ENCODE results near the gene KRTAP5-8. TPM values are rescaled to one million over a fixed set of nuclear protein-coding genes. Genes with fewer than 3 reads are reported as not detected.
"Not testable (repeated sequence)": the region's sequence is repeated elsewhere in the genome, so short reads cannot be mapped to it uniquely, and the experiment has no call there.

The KRTAP5-8 gene
- total and polyA plus RNA-seq, 4 donors: not detected

DNA sequence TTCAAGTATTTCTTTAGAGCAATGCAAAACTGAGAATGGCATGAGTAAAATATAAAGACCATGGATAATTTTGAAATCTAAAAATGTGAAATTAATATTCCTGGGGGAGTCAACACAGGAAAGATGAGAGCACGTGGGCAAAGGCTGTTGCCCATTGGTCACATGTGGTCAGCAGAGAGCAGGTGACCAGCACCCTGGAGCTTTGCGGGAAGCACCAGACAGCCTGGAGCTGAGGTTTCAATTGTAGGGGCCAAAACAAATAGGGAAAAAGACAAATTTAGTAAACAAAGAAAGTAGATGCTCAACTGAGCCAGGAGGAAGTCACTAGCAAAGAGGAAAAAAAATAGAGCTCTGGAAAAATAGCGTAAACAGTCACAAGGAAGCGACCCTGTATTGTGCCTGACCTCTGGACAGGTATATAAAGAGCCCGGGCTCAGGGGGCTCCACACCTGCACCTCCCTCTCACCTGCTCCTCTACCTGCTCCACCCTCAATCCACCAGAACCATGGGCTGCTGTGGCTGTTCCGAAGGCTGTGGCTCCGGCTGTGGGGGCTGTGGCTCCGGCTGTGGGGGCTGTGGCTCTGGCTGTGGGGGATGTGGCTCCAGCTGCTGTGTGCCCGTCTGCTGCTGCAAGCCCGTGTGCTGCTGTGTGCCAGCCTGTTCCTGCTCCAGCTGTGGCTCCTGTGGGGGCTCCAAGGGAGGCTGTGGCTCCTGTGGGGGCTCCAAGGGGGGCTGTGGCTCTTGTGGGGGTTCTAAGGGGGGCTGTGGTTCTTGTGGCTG is 10.8 kb upstream of the KRTAP5-8 start, which contains the start of gene KRTAP5-7:
KRTAP5-7 (plus strand) TSS at position 472 of the 780 bp plus-strand sequence; CDS start at position 506, 34 bp downstream.
- not testable (repeated sequence) for H3K27me3 ChIP-seq (ENCODE audit: control insufficient read depth in 4 of 4, insufficient read depth in 4 of 4, low read length in 3 of 4); H3K36me3 ChIP-seq (ENCODE audit: control insufficient read depth in 4 of 4, insufficient read depth in 3 of 4, low read depth in 1 of 4, low read length in 3 of 4); H3K4me3 ChIP-seq (ENCODE audit: low read depth in 1 of 3, low read length in 3 of 3); DNase-seq (ENCODE audit: low spot score); H3K9me3 ChIP-seq (ENCODE audit: control insufficient read depth in 4 of 4, low read length in 3 of 4); H3K9ac ChIP-seq (ENCODE audit: low read depth in 1 of 2, low read length in 2 of 2)
- peaks cover 14 to 16% (median 15%) of the 10 kb centered on the region in 4 donors for H3K4me1 ChIP-seq (ENCODE audit: control insufficient read depth in 4 of 4, insufficient read depth in 4 of 4, low read length in 3 of 4)
- WGBS: 37% methylated on average over 10 of the region's 10 CpGs
- peak within 1 kb of the TSS; percentile 66 to 76 for H3K27ac ChIP-seq (ENCODE audit: low read depth in 1 of 2, low read length in 2 of 2)
- TF ChIP-seq, protein P1, sequence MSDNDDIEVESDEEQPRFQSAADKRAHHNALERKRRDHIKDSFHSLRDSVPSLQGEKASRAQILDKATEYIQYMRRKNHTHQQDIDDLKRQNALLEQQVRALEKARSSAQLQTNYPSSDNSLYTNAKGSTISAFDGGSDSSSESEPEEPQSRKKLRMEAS (IDR thresholded peaks at IDR 0.05): peak; percentile 73
- TF ChIP-seq, protein P2, sequence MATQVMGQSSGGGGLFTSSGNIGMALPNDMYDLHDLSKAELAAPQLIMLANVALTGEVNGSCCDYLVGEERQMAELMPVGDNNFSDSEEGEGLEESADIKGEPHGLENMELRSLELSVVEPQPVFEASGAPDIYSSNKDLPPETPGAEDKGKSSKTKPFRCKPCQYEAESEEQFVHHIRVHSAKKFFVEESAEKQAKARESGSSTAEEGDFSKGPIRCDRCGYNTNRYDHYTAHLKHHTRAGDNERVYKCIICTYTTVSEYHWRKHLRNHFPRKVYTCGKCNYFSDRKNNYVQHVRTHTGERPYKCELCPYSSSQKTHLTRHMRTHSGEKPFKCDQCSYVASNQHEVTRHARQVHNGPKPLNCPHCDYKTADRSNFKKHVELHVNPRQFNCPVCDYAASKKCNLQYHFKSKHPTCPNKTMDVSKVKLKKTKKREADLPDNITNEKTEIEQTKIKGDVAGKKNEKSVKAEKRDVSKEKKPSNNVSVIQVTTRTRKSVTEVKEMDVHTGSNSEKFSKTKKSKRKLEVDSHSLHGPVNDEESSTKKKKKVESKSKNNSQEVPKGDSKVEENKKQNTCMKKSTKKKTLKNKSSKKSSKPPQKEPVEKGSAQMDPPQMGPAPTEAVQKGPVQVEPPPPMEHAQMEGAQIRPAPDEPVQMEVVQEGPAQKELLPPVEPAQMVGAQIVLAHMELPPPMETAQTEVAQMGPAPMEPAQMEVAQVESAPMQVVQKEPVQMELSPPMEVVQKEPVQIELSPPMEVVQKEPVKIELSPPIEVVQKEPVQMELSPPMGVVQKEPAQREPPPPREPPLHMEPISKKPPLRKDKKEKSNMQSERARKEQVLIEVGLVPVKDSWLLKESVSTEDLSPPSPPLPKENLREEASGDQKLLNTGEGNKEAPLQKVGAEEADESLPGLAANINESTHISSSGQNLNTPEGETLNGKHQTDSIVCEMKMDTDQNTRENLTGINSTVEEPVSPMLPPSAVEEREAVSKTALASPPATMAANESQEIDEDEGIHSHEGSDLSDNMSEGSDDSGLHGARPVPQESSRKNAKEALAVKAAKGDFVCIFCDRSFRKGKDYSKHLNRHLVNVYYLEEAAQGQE (IDR thresholded peaks at IDR 0.05): peak; percentile 20
- peak; percentile 24 for TF ChIP-seq FOXA1 (IDR thresholded peaks at IDR 0.05)
- peak in 1 of 2 donors; percentile 53 for TF ChIP-seq HNF4A (conservative IDR thresholded peaks at IDR 0.05)
- TF ChIP-seq EGR1 (IDR thresholded peaks at IDR 0.05; ENCODE audit: low read depth in 2 of 2): peak in 1 of 2 donors; percentile 28
- TF ChIP-seq RXRA (IDR thresholded peaks at IDR 0.05): peak in 1 of 2 donors; percentile 49
- TF ChIP-seq FOXA2 (IDR thresholded peaks at IDR 0.05): peak; percentile 63

DNA sequence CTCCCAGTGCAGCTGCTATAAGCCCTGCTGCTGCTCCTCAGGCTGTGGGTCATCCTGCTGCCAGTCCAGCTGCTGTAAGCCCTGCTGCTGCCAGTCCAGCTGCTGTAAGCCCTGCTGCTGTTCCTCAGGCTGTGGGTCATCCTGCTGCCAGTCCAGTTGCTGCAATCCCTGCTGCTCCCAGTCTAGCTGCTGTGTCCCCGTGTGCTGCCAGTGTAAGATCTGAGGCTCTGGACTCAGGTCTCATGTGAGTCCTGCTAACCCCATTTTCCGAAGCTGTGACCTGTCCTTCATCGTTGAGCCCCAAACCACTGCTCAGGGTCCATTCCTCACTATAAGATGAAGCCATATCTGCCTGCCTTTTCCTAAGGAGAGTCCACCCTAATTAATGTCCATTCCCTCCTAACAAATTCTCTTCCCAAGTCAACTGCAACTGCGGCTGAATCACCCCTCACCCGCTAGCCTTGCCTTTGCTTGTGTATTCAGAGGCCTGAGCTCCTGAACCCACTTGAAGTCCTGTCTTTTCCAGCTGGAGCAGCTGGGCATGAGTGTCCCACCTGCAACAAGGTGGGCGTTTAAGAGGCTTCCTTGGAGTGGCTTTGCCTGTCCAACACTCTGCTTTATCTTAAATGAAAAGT is 10.1 kb upstream of the KRTAP5-8 start:
- H3K36me3 ChIP-seq (ENCODE audit: control insufficient read depth in 4 of 4, insufficient read depth in 3 of 4, low read depth in 1 of 4, low read length in 3 of 4): no peaks in the 10 kb centered on the region
- H3K9ac ChIP-seq (ENCODE audit: low read depth in 1 of 2, low read length in 2 of 2): no peak overlapping the region
- peaks cover 14 to 16% (median 15%) of the 10 kb centered on the region in 4 donors for H3K4me1 ChIP-seq (ENCODE audit: control insufficient read depth in 4 of 4, insufficient read depth in 4 of 4, low read length in 3 of 4)
- peak in 1 of 2 donors; percentile 26 for TF ChIP-seq RXRA (IDR thresholded peaks at IDR 0.05)
- TF ChIP-seq, protein P1 (IDR thresholded peaks at IDR 0.05): no peak
- TF ChIP-seq HNF4A (conservative IDR thresholded peaks at IDR 0.05): peak; percentile 29 to 33
- TF ChIP-seq EGR1 (IDR thresholded peaks at IDR 0.05; ENCODE audit: low read depth in 2 of 2): no peak
- peak in 1 of 2 donors; percentile 17 for TF ChIP-seq RAD21 (IDR thresholded peaks at IDR 0.05)
- no peak overlapping the region for H3K27ac ChIP-seq (ENCODE audit: low read depth in 1 of 2, low read length in 2 of 2)
- no peak overlapping the region for H3K4me3 ChIP-seq (ENCODE audit: low read depth in 1 of 3, low read length in 3 of 3)
- no peaks in the 10 kb centered on the region for H3K27me3 ChIP-seq (ENCODE audit: control insufficient read depth in 4 of 4, insufficient read depth in 4 of 4, low read length in 3 of 4)
- H3K9me3 ChIP-seq (ENCODE audit: control insufficient read depth in 4 of 4, low read length in 3 of 4): no peaks in the 10 kb centered on the region
- 82% methylated on average over 6 of the region's 6 CpGs for WGBS
- no peak for DNase-seq (ENCODE audit: low spot score)

DNA sequence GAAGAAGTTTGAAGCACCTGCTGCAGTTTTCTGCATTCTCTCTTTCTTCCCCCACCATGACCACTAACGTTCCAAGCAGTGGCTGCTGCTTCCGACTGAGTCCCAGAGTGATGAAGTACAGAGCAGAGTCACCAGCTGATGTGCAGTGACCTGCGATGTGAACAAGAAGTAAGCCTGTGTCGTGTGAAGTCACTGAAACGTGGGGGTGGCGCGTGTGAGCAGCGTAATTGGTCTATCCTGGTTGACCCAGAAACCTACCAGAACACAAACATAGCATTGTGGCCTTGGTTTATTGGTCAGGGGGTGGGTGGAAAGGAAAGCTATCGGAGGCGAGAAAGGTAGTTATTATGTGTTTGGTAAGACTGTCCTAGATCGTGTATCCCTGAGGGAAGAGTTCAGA is 7.2 kb upstream of the KRTAP5-8 start:
- H3K27me3 ChIP-seq (ENCODE audit: control insufficient read depth in 4 of 4, insufficient read depth in 4 of 4, low read length in 3 of 4): no peaks in the 10 kb centered on the region
- no peak for DNase-seq (ENCODE audit: low spot score)
- peak overlapping the region; percentile 11 to 60 for H3K27ac ChIP-seq (ENCODE audit: low read depth in 1 of 2, low read length in 2 of 2)
- WGBS: 80% methylated on average over 11 of the region's 11 CpGs
- no peak overlapping the region for H3K9ac ChIP-seq (ENCODE audit: low read depth in 1 of 2, low read length in 2 of 2)
- no peaks in the 10 kb centered on the region for H3K9me3 ChIP-seq (ENCODE audit: control insufficient read depth in 4 of 4, low read length in 3 of 4)
- peaks cover 11 to 21% (median 15%) of the 10 kb centered on the region in 4 donors for H3K4me1 ChIP-seq (ENCODE audit: control insufficient read depth in 4 of 4, insufficient read depth in 4 of 4, low read length in 3 of 4)
- H3K4me3 ChIP-seq (ENCODE audit: low read depth in 1 of 3, low read length in 3 of 3): no peak overlapping the region
- H3K36me3 ChIP-seq (ENCODE audit: control insufficient read depth in 4 of 4, insufficient read depth in 3 of 4, low read depth in 1 of 4, low read length in 3 of 4): no peaks in the 10 kb centered on the region
- peak in 1 of 2 donors; percentile 49 for TF ChIP-seq EGR1 (IDR thresholded peaks at IDR 0.05; ENCODE audit: low read depth in 2 of 2)
- TF ChIP-seq RXRA (IDR thresholded peaks at IDR 0.05): peak; percentile 8 to 76
- no peak for TF ChIP-seq FOXA1 (IDR thresholded peaks at IDR 0.05)
- peak; percentile 85 for TF ChIP-seq SP1 (IDR thresholded peaks at IDR 0.05)
- TF ChIP-seq RAD21 (IDR thresholded peaks at IDR 0.05): peak in 1 of 2 donors; percentile 24
- peak; percentile 12 to 68 for TF ChIP-seq HNF4A (conservative IDR thresholded peaks at IDR 0.05)
- TF ChIP-seq, protein P3, sequence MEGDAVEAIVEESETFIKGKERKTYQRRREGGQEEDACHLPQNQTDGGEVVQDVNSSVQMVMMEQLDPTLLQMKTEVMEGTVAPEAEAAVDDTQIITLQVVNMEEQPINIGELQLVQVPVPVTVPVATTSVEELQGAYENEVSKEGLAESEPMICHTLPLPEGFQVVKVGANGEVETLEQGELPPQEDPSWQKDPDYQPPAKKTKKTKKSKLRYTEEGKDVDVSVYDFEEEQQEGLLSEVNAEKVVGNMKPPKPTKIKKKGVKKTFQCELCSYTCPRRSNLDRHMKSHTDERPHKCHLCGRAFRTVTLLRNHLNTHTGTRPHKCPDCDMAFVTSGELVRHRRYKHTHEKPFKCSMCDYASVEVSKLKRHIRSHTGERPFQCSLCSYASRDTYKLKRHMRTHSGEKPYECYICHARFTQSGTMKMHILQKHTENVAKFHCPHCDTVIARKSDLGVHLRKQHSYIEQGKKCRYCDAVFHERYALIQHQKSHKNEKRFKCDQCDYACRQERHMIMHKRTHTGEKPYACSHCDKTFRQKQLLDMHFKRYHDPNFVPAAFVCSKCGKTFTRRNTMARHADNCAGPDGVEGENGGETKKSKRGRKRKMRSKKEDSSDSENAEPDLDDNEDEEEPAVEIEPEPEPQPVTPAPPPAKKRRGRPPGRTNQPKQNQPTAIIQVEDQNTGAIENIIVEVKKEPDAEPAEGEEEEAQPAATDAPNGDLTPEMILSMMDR (IDR thresholded peaks at IDR 0.05; ENCODE audit: low read depth, low read length, missing input control): no peak
